PFSK-1 (cell line): ENCODE results near the gene POU1F1.

ENCODE experiments used
- POLR2AphosphoS5 ChIP-seq: IDR thresholded peaks from 2 replicates; pipeline ENCODE4 v1.6.1; 2012; ENCODE audit warnings: low read depth, mild to moderate bottlenecking, control low read depth, low read length, moderate library complexity
- REST ChIP-seq, 2 experiments: IDR thresholded peaks; 2 replicates each; pipeline versions ENCODE4 v1.6.1 to v1.8.0; 2011 to 2012; ENCODE audit warnings: low read depth in 2 of 2, low read length in 2 of 2, control low read depth in 1 of 2, inconsistent platforms in 1 of 2, mild to moderate bottlenecking in 1 of 2, moderate library complexity in 1 of 2; ENCODE audit not compliant: insufficient read depth in 1 of 2
- SIN3A ChIP-seq: IDR thresholded peaks from 2 replicates; pipeline ENCODE4 v1.6.1; 2012; ENCODE audit warnings: mild to moderate bottlenecking, low read length, moderate library complexity, borderline replicate concordance; ENCODE audit not compliant: insufficient read depth
- TAF1 ChIP-seq: IDR thresholded peaks from 2 replicates; pipeline ENCODE4 v1.6.1; 2012; ENCODE audit warnings: low read length, control low read depth, borderline replicate concordance; ENCODE audit not compliant: insufficient read depth

- no peak for TF ChIP-seq TAF1
- no peak for TF ChIP-seq REST (IDR thresholded peaks at IDR 0.05; ENCODE audit: insufficient read depth in 1 of 2, low read depth in 2 of 2, low read length in 2 of 2)
- TF ChIP-seq SIN3A, result no peak
- no peak for TF ChIP-seq POLR2AphosphoS5
These were observed 29.5 kb downstream of the POU1F1 start for GRCh38 chr3:87246662-87247429.
